ENCODE measurements around the gene ALCAM.

- TF ChIP-seq CTCF (IDR thresholded peaks at IDR 0.05) = no peak
- TF ChIP-seq POLR2A (IDR thresholded peaks at IDR 0.05) = no peak
Measured at GRCh38 chr3:105473521-105474223, 107.0 kb downstream of the ALCAM start.

Data from stomach (tissue), 4 donors.